Stimulated activated naive B cell treated with anti-CD40 and anti-IgM and Interleukin-4, amounts not matched to agents 10 μg/mL and 1 μg/mL and 100 μg/mL, for 72 hours (primary cell): ENCODE measurements around the gene TLX2.

Experiments
- ATAC-seq, 2 donors: fragments of 150-1000 bp; cut with Tn5 transposase; replicated peaks; 2 replicates each; pipeline ENCODE4 v1.10.0; 2021; ENCODE audit warnings: moderate library complexity in 1 of 2
- DNase-seq: peaks from one replicate; pipeline ENCODE4 v3.0.0; 2021
- H3K27ac Mint-ChIP-seq: one replicate; pipeline ENCODE4 v1.8.0; 2022; ENCODE audit warnings: mild to moderate bottlenecking, mixed read lengths
- H3K27me3 Mint-ChIP-seq, 2 donors: one replicate each; pipeline ENCODE4 v1.8.0; 2022; ENCODE audit warnings: mixed read lengths in 2 of 2
- H3K36me3 Mint-ChIP-seq, 2 donors: one replicate each; pipeline ENCODE4 v1.8.0; 2022; ENCODE audit warnings: mixed read lengths in 2 of 2, mild to moderate bottlenecking in 1 of 2
- H3K4me1 Mint-ChIP-seq, 2 donors: one replicate each; pipeline ENCODE4 v1.8.0; 2022; ENCODE audit warnings: mixed read lengths in 2 of 2, mild to moderate bottlenecking in 1 of 2
- H3K4me3 Mint-ChIP-seq, 2 donors: one replicate each; pipeline ENCODE4 v1.8.0; 2022; ENCODE audit warnings: mild to moderate bottlenecking in 2 of 2, mixed read lengths in 2 of 2, moderate library complexity in 1 of 2
- H3K9me3 Mint-ChIP-seq, 2 donors: one replicate each; pipeline ENCODE4 v1.8.0; 2022; ENCODE audit warnings: mixed read lengths in 2 of 2, mild to moderate bottlenecking in 1 of 2

Gene TLX2

GRCh38 chr2:74528600-74529356, 14.5 kb downstream of the TLX2 start:
- H3K4me3 Mint-ChIP-seq = peak overlapping the region; percentile 97 to 100
- H3K27me3 Mint-ChIP-seq = no peaks in the 10 kb centered on the region
- H3K9me3 Mint-ChIP-seq = peaks cover 7 to 10% of the 10 kb centered on the region in 2 donors
- peaks cover 51 to 74% of the 10 kb centered on the region in 2 donors for H3K36me3 Mint-ChIP-seq
- H3K4me1 Mint-ChIP-seq = peaks cover 41 to 51% of the 10 kb centered on the region in 2 donors
- DNase-seq = no peak
- peak overlapping the region; percentile 99 for H3K27ac Mint-ChIP-seq
- peak; percentile 2 to 6 for ATAC-seq

DNA sequence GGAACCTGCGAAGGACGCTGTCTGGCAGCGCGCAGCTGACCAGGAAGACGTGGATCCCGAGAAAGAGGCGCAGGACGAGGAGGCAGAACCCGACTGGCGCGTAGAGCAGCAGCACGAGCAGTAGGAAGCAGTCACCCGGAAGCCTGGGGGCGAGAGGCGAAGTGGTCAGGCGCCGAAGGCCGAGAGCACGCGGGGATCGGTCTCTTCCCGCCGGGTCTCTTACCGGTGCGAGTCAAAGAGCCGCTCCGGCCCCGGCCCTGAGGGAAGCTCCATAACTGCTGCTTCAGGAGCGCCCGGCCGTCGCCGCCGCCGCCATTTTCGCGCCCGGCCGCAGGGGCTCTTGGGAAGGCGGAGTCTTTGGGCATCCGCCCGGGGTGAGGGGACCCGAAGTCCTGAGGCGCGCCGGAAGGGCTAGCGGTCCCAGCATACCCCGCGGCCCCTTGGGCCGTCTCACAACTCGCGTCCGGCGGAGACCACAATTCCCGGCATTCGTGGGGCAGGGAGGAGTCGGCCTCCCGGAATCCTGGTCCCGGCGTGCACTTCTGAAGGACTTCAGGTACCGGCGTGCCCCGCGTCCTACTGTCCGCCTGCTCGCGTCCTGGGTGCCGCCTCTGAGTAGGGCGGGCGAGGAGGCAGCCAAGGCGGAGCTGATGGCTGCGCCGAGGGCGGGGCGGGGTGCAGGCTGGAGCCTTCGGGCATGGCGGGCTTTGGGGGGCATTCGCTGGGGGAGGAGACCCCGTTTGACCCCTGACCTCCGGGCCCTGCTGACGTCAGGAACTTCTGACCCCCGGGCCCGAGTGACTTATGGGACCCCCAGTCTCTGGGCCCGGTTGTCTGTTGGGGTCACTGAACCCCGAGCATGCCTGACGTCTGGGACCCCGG, 15.3 kb downstream of the TLX2 start, which contains the start of the genes AUP1 and HTRA2:
AUP1 (minus strand) TSS at position 350 of the 882 bp plus-strand sequence; CDS start at position 273, 77 bp downstream.
HTRA2 (plus strand) TSS at position 577 of the 882 bp plus-strand sequence; CDS start at position 651, 74 bp downstream.
- Mint-ChIP-seq H3K4me1 (peaks cover 41 to 51% of the 10 kb centered on the region in 2 donors), H3K9me3 (peaks cover 7 to 10% of the 10 kb centered on the region in 2 donors), H3K36me3 (peaks cover 55 to 82% of the 10 kb centered on the region in 2 donors), H3K27ac (peak within 1 kb of the TSS; percentile 99), H3K4me3 (peak within 1 kb of the TSS; percentile 97 to 100), H3K27me3 (no peaks in the 10 kb centered on the region)
- peak; percentile 81 to 84 for ATAC-seq
- DNase-seq = peak; percentile 98

DNA sequence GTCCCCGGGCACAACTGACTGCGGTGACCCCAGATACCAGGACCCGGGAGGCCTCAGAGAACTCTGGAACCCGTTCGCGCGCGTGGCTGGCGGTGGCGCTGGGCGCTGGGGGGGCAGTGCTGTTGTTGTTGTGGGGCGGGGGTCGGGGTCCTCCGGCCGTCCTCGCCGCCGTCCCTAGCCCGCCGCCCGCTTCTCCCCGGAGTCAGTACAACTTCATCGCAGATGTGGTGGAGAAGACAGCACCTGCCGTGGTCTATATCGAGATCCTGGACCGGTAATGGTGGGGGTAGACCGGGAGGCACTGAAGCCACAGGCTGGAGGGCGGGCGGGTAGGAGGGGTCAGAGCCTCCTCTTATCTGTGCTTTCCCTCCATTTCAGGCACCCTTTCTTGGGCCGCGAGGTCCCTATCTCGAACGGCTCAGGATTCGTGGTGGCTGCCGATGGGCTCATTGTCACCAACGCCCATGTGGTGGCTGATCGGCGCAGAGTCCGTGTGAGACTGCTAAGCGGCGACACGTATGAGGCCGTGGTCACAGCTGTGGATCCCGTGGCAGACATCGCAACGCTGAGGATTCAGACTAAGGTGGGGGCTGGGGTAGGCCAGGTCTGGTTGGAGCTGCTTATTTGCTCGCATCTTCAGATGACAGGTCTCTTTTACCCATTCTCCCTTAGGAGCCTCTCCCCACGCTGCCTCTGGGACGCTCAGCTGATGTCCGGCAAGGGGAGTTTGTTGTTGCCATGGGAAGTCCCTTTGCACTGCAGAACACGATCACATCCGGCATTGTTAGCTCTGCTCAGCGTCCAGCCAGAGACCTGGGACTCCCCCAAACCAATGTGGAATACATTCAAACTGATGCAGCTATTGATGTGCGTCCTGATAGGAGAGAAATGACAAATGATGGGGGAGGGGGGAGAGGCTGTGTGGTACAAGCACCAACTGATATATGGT, 16.3 kb downstream of the TLX2 start:
- peak; percentile 29 to 38 for ATAC-seq
- peak overlapping the region; percentile 97 to 100 for H3K4me3 Mint-ChIP-seq
- H3K36me3 Mint-ChIP-seq = peaks cover 49 to 75% of the 10 kb centered on the region in 2 donors
- DNase-seq = peak; percentile 75
- H3K27me3 Mint-ChIP-seq = no peaks in the 10 kb centered on the region
- H3K9me3 Mint-ChIP-seq = peaks cover 7 to 10% of the 10 kb centered on the region in 2 donors
- peak overlapping the region; percentile 99 for H3K27ac Mint-ChIP-seq
- H3K4me1 Mint-ChIP-seq = peaks cover 44 to 56% of the 10 kb centered on the region in 2 donors

DNA sequence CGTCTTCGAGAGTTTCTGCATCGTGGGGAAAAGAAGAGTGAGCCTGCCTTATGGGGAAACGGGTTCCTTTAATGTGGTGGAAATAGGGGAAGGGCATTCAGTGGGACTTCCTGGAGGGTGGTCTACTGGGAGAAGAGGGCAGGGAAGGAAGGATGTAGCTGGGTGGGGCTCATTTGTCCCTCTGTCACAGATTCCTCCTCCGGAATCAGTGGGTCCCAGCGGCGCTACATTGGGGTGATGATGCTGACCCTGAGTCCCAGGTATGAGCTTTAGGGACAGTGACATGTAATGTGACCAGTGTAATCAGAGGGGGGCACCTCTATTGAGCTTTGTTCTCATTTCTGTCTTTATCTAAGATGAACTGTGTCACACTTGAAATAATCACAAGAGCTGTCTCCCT, 17.4 kb downstream of the TLX2 start:
- ATAC-seq = no peak
- H3K36me3 Mint-ChIP-seq = peaks cover 38 to 66% of the 10 kb centered on the region in 2 donors
- H3K4me3 Mint-ChIP-seq = peak overlapping the region; percentile 97 to 100
- peaks cover 2 to 4% of the 10 kb centered on the region in 2 donors for H3K9me3 Mint-ChIP-seq
- peak overlapping the region; percentile 99 for H3K27ac Mint-ChIP-seq
- no peak for DNase-seq
- peaks cover 44 to 53% of the 10 kb centered on the region in 2 donors for H3K4me1 Mint-ChIP-seq
- no peaks in the 10 kb centered on the region for H3K27me3 Mint-ChIP-seq

DNA sequence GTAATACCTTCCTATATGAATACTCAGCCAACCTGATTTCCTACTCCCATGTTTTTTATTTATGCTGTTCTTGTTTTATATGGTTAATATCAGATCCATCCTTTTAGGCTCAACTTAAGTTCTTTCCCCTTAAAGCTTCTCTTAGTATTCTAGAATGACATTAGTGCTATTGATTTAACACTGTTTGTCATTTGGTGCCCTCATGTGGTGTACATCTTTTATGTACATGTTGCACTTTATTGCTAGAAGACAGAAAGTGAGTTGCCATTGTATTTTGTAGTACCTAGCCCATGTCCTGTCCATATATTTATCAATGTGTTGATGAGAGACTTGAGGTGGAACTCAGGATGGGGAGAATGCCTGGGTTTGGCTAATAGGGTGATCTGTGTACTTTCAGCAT, 18.0 kb downstream of the TLX2 start:
- peaks cover 0 to 2% of the 10 kb centered on the region in 2 donors for H3K9me3 Mint-ChIP-seq
- no peak for DNase-seq

DNA sequence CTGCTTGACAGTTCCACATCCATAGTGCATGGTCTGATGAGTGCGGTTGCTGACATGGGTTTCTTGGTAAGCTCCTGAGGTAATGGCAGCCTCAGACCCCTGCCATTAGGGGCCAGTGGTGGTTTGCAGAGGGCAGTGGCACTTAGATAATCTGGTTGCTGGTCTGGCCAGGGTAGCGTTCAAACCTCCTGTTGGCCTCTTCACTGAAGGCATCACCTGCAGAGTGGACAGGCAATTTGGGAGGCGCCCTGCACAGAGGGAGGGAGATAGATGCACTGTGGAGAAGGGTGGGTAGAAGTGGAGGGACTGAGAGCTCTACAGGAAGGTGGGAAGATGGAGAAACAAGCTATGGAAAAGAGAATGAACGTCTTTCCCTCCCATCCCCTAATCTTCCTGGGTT, 19.2 kb downstream of the TLX2 start:
- no peaks in the 10 kb centered on the region for H3K9me3 Mint-ChIP-seq
- H3K27ac Mint-ChIP-seq = no peak overlapping the region
- no peak for DNase-seq
- no peak overlapping the region for H3K4me3 Mint-ChIP-seq
- no peak for ATAC-seq
- H3K4me1 Mint-ChIP-seq = peaks cover 42 to 53% of the 10 kb centered on the region in 2 donors
- peaks cover 20 to 51% of the 10 kb centered on the region in 2 donors for H3K36me3 Mint-ChIP-seq
- no peaks in the 10 kb centered on the region for H3K27me3 Mint-ChIP-seq

More for the DNA sequence above, 18.0 kb downstream of the TLX2 start:
- Mint-ChIP-seq H3K4me3 (peak overlapping the region; percentile 97 to 100), H3K27ac (peak overlapping the region; percentile 32), H3K27me3 (no peaks in the 10 kb centered on the region), H3K36me3 (peaks cover 32 to 61% of the 10 kb centered on the region in 2 donors), H3K4me1 (peaks cover 43 to 53% of the 10 kb centered on the region in 2 donors)
- no peak for ATAC-seq

- no peak for ATAC-seq
- H3K4me1 Mint-ChIP-seq = peaks cover 50 to 60% of the 10 kb centered on the region in 2 donors
- no peaks in the 10 kb centered on the region for H3K27me3 Mint-ChIP-seq
- H3K27ac Mint-ChIP-seq = no peak overlapping the region
- H3K9me3 Mint-ChIP-seq = no peaks in the 10 kb centered on the region
- H3K36me3 Mint-ChIP-seq = peaks cover 15 to 46% of the 10 kb centered on the region in 2 donors
- no peak for DNase-seq
- no peak overlapping the region for H3K4me3 Mint-ChIP-seq
Measured at GRCh38 chr2:74534411-74534810, 20.2 kb downstream of the TLX2 start.

GRCh38 chr2:74535440-74535965, 21.3 kb downstream of the TLX2 start:
- Mint-ChIP-seq H3K4me1 (peaks cover 55 to 67% of the 10 kb centered on the region in 2 donors), H3K9me3 (no peaks in the 10 kb centered on the region), H3K4me3 (no peak overlapping the region), H3K27me3 (no peaks in the 10 kb centered on the region), H3K36me3 (peaks cover 15 to 45% of the 10 kb centered on the region in 2 donors), H3K27ac (no peak overlapping the region)
- ATAC-seq = no peak
- DNase-seq = no peak

- DNase-seq (no peak), ATAC-seq (peak; percentile 46 to 61)
- no peak overlapping the region for H3K27ac Mint-ChIP-seq
- H3K4me1 Mint-ChIP-seq = peaks cover 48 to 59% of the 10 kb centered on the region in 2 donors
- H3K27me3 Mint-ChIP-seq = no peaks in the 10 kb centered on the region
- no peak overlapping the region for H3K4me3 Mint-ChIP-seq
- H3K36me3 Mint-ChIP-seq = peaks cover 11 to 37% of the 10 kb centered on the region in 2 donors
- no peaks in the 10 kb centered on the region for H3K9me3 Mint-ChIP-seq
Measured at GRCh38 chr2:74536166-74536950, 22.1 kb downstream of the TLX2 start.

DNA sequence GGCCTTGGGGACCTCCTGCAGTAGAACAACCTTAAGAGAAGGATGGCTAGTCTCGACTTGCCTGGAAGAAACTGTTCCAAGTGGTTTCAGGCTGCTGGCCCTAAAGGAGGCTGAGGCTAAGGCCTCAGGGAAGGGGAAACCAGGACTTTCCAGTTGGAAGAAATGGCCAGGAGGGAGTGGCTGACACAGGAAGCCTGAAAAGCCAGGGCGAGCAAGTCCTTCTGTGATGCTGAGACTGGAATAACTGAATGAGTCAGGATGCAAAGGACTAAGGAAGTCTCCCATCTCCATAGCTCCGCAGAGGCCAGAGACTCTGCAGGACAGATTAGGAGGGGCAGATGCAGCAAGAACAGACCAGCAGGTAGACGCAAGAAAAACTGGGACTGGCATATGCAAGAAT, 22.9 kb downstream of the TLX2 start:
- Mint-ChIP-seq H3K36me3 (peaks cover 11 to 29% of the 10 kb centered on the region in 2 donors), H3K27ac (no peak overlapping the region), H3K27me3 (no peaks in the 10 kb centered on the region), H3K4me1 (peaks cover 42 to 54% of the 10 kb centered on the region in 2 donors), H3K9me3 (no peaks in the 10 kb centered on the region), H3K4me3 (no peak overlapping the region)
- DNase-seq = no peak
- no peak for ATAC-seq

GRCh38 chr2:74538881-74539339, 24.7 kb downstream of the TLX2 start:
- no peak for DNase-seq
- peak; percentile 80 to 87 for ATAC-seq
- Mint-ChIP-seq H3K36me3 (peaks cover 4 to 19% of the 10 kb centered on the region in 2 donors), H3K27ac (peak overlapping the region; percentile 89), H3K4me1 (peaks cover 38 to 53% of the 10 kb centered on the region in 2 donors), H3K4me3 (peak overlapping the region; percentile 61 to 73), H3K9me3 (no peaks in the 10 kb centered on the region), H3K27me3 (no peaks in the 10 kb centered on the region)

DNA sequence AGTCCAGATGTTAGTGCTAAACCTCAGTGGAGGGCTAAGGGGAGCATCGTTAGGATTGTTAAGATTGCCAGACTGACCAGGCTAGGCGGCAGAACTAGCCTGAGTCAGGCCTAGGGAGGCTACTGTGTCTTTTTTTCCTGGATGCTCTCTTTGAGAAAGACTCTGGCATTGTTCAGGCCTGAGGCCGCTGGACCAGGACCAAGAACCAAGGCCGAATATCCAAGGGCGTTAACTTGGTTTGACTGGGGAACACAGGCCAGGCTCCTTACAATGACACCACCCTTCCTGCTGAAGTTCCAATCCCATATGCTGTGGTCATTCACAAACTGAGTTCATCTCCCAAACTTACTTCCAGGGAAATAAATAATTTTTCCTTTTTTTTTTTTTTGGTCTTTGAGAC, 26.0 kb downstream of the TLX2 start:
- Mint-ChIP-seq H3K4me1 (peaks cover 39 to 50% of the 10 kb centered on the region in 2 donors), H3K4me3 (no peak overlapping the region), H3K36me3 (peaks cover 2 to 13% of the 10 kb centered on the region in 2 donors), H3K27ac (peak overlapping the region; percentile 43), H3K27me3 (no peaks in the 10 kb centered on the region), H3K9me3 (no peaks in the 10 kb centered on the region)
- ATAC-seq (no peak), DNase-seq (no peak)
